ENCODE data around the gene ZNF506. TPM values are rescaled to one million over a fixed set of nuclear protein-coding genes. Genes with fewer than 3 reads are reported as not detected.
"Not testable (repeated sequence)": the region's sequence is repeated elsewhere in the genome, so short reads cannot be mapped to it uniquely, and the experiment has no call there.

The ZNF506 gene
- total and polyA plus RNA-seq, 3 donors from 2014 or later: 12.5 to 39.4 (median 28.9) TPM

GRCh38 chr19:19782783-19783182, 38.8 kb downstream of the ZNF506 start:
- no peak overlapping the region for H3K4me3 ChIP-seq
- WGBS, 2 donors: 85 to 92% methylated on average over 2 of the region's 2 CpGs
- DNase-seq: no peak
- H3K27me3 ChIP-seq: no peaks in the 10 kb centered on the region
- no peak overlapping the region for H3K27ac ChIP-seq
- H3K9me3 ChIP-seq: no peaks in the 10 kb centered on the region
- TF ChIP-seq CTCF (IDR thresholded peaks at IDR 0.05) (no peak), POLR2A (IDR thresholded peaks at IDR 0.05) (no peak)
- intact Hi-C loops (cut with DNase I; ENCODE audit: low total_unique reads): no loop called here
- H3K4me1 ChIP-seq: peaks cover 11% of the 10 kb centered on the region
- no peaks in the 10 kb centered on the region for H3K36me3 ChIP-seq (ENCODE audit: low read depth, missing control alignments)

GRCh38 chr19:19781791-19782190, 39.8 kb downstream of the ZNF506 start:
- DNase-seq; intact Hi-C loops (cut with DNase I; ENCODE audit: low total_unique reads); H3K9me3 ChIP-seq; H3K27me3 ChIP-seq; H3K4me3 ChIP-seq; H3K27ac ChIP-seq; H3K36me3 ChIP-seq (ENCODE audit: low read depth, missing control alignments): not testable (repeated sequence)
- peaks cover 17% of the 10 kb centered on the region for H3K4me1 ChIP-seq
- WGBS, 2 donors: 68 to 84% methylated on average over 6 of the region's 6 CpGs

- Histone ChIP-seq H3K9me3 (no peaks in the 10 kb centered on the region), H3K27me3 (no peaks in the 10 kb centered on the region), H3K27ac (no peak overlapping the region), H3K36me3 (ENCODE audit: low read depth, missing control alignments) (no peaks in the 10 kb centered on the region), H3K4me1 (peaks cover 17% of the 10 kb centered on the region), H3K4me3 (no peak overlapping the region)
- no peak for DNase-seq
- intact Hi-C loops (cut with DNase I; ENCODE audit: low total_unique reads): no loop called here
- WGBS, 2 donors: 89 to 93% methylated on average over 2 of the region's 2 CpGs
- TF ChIP-seq POLR2A (IDR thresholded peaks at IDR 0.05): no peak
- no peak for TF ChIP-seq CTCF (IDR thresholded peaks at IDR 0.05)
These were observed 42.9 kb downstream of the ZNF506 start for GRCh38 chr19:19778666-19779065.

- no peaks in the 10 kb centered on the region for H3K36me3 ChIP-seq (ENCODE audit: low read depth, missing control alignments)
- H3K4me1 ChIP-seq: peaks cover 17% of the 10 kb centered on the region
- intact Hi-C loops (cut with DNase I; ENCODE audit: low total_unique reads): no loop called here
- no peak for DNase-seq
- no peaks in the 10 kb centered on the region for H3K9me3 ChIP-seq
- H3K27ac ChIP-seq: no peak overlapping the region
- H3K4me3 ChIP-seq: no peak overlapping the region
- TF ChIP-seq CTCF (IDR thresholded peaks at IDR 0.05) (no peak), POLR2A (IDR thresholded peaks at IDR 0.05) (no peak)
- WGBS, 2 donors: 68 to 73% methylated on average over 5 of the region's 5 CpGs
- H3K27me3 ChIP-seq: no peaks in the 10 kb centered on the region
These were observed 43.9 kb downstream of the ZNF506 start for GRCh38 chr19:19777692-19778091.

- DNase-seq: peak; percentile 99
- 0% methylated on average over 14 to 36 of the region's 36 CpGs for whole genome bisulfite sequencing, 2 donors
- intact Hi-C loops (cut with DNase I; ENCODE audit: low total_unique reads): no loop called here
These were observed 45.1 kb downstream of the ZNF506 start for GRCh38 chr19:19776206-19777008.

More at GRCh38 chr19:19776206-19777008, 45.1 kb downstream of the ZNF506 start:
- Histone ChIP-seq H3K27ac (peak overlapping the region; percentile 19 to 74), H3K4me1 (peaks cover 11% of the 10 kb centered on the region), H3K4me3 (peak overlapping the region; percentile 56 to 85), H3K9me3 (no peaks in the 10 kb centered on the region), H3K27me3 (no peaks in the 10 kb centered on the region), H3K36me3 (ENCODE audit: low read depth, missing control alignments) (no peaks in the 10 kb centered on the region)
- TF ChIP-seq POLR2A (IDR thresholded peaks at IDR 0.05) (no peak), CTCF (IDR thresholded peaks at IDR 0.05) (peak in 1 of 3 experiments; percentile 29)

Data from testis (tissue), 3 donors.